ENCODE measurements around the gene IL1RL2.

IL1RL2 gene

DNA sequence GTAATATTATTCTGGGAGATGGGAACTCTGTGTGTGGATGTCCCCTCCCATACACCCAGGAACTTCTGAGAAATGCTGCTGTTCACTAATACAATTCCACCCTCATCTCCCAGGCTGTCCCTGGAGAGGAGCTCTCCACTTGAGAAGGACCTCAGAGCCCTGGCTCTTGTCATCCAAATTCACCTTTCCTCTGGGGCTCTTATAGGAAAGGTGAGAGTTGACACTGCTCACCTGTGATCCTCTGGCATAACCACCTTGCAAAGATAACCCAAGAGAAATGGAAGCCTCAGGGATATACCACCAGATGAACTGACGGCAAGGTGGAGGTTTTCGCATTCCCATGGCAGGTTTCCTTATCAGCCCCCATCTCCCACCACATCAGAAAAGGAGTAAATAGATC lies 52.0 kb downstream of the IL1RL2 start:
- TF ChIP-seq JUND (IDR thresholded peaks at IDR 0.05; ENCODE audit: low read depth), result no peak
- DNase-seq (ENCODE audit: low read depth in 1 of 2, low spot score in 1 of 2), result no peak
- in situ Hi-C loops (cut with HindIII; ENCODE audit: low pct_unique_long_range_greater_than_20kb, low sequenced_read_pairs), result no loop called here

DNA sequence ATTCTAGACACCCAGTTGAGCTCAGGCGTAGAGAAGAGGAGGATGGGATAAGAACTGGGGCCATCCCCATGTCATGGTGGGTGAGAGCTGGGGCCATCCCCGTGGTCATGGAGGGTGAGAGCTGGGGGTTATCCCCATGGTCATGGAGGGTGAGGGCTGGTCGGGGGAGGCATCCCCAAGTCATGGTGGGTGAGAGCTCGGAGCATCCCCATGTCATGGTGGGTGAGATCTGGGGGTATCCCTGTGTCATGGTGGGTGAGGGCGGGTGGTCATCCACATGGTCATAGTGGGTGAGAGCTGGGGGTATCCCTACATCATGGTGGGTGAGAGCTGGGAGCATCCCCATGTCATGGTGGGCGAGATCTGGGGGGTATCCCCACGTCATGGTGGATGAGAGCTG lies 52.5 kb downstream of the IL1RL2 start:
- in situ Hi-C loops (cut with HindIII; ENCODE audit: low pct_unique_long_range_greater_than_20kb, low sequenced_read_pairs), result no loop called here
- DNase-seq (ENCODE audit: low read depth in 1 of 2, low spot score in 1 of 2), result no peak
- no peak for TF ChIP-seq JUND (IDR thresholded peaks at IDR 0.05; ENCODE audit: low read depth)

DNA sequence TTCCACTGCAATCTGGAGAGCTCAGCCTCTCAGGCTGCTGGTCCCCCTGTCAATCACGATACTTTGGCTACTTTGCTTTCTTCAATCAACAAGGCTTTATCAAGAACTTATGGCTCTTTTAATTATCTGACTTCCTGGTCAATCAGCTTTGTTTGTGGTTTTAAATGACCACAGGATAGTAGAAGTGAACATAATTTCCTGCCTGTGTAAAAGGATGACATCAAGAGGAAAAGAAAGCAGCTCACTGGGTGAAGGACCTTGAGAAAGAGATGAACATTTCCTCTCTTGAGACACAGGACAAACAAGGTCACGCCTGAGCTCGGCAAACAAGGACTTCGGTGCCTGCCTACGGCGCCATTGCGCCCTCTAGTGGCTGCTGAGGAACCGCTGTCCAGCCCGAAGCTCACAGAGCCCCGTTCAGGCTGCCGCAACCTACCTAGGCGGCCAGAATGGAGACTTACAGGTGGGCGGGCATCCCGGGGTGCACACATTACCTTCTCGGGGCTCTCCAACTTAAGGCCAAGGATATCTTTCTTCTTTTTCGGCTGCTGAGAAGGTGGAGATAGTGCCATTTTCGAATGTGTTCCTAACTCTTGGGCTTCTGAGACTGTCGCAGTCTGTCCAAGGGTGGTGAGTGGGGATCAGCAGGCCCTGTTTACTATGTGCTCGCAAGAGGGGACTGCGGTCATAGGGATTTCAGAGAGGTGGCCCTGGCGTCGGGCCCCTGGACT lies 54.0 kb downstream of the IL1RL2 start:
- in situ Hi-C loops (cut with HindIII; ENCODE audit: low pct_unique_long_range_greater_than_20kb, low sequenced_read_pairs), result no loop called here
- no peak for TF ChIP-seq JUND (IDR thresholded peaks at IDR 0.05; ENCODE audit: low read depth)
- DNase-seq (ENCODE audit: low read depth in 1 of 2, low spot score in 1 of 2), result peak; percentile 63 to 81

DNA sequence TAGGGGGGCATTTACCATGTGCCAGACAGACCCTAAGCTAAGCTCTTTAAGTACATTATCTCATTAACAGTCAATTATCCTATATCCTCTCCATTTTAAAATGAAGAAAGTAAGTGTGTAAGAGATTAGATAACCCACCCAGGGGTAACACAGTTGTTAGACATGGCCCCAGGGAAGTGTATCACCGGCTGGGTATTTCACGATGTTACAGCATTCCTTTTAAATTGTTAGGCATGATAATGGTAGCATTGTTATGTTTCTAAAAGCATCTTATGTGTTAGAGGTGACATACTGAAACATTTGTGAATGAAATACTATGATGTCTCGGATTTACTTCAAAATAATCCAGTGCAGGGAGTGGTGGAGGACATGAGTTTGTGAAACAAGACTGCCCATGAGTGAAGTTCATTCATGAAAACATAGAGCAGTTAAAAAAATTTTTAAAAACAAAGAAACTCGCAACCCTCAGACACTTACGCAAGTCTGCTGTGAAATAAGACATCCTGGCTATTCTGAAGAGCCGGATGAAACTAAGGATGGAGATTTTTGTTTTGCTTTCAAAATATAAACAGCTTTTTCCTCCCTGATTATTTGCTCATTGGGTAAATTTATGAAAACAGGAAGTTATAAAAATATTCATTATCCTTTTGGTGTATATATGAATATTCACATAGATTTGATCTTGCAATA lies 54.9 kb downstream of the IL1RL2 start:
- in situ Hi-C loops (cut with HindIII; ENCODE audit: low pct_unique_long_range_greater_than_20kb, low sequenced_read_pairs), result no loop called here
- no peak for TF ChIP-seq JUND (IDR thresholded peaks at IDR 0.05; ENCODE audit: low read depth)
- no peak for DNase-seq (ENCODE audit: low read depth in 1 of 2, low spot score in 1 of 2)

DNA sequence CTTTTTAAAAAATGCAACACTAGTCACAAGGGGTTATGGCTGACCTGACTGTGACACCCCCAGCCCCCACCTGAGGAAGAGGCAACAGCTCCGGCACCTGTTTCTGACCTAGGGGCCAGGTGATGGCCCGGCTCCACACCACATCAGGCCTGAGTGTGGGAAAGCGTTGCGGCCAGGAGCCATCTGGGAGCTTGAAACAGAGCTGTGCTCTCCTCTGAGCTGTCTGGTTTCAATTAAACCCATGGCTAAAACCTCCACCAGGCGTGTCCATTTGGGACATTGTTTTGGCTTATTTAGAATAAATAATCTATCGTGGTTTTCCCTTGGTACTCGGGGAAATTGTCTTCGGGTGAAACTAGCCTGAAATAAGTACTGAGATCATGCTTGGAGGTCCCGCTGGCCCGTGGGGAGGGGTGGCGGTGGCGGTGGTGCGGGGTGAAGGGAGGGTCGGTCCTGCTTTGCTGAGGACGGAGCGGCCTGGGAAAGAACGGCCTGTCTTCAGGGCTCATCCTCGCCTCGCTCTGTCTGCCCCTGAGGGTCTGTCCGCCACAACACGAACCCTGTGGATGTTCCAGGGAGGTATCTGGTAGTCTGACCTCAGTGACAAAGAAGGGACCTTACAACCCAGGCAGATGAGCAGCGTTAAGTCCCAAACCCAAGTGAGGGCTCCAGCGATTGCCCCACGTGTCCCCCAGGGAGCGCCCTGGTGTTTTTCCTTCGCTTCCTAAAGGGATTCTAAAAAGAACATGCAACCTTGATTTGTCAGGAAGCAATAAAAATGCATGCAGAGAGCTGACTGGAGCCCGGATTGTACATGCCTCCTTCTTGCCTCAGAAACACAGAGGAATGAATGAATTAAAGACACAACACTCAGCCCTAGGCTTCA lies 58.7 kb downstream of the IL1RL2 start:
- no peak for DNase-seq (ENCODE audit: low read depth in 1 of 2, low spot score in 1 of 2)
- in situ Hi-C loops (cut with HindIII; ENCODE audit: low pct_unique_long_range_greater_than_20kb, low sequenced_read_pairs), result no loop called here
- TF ChIP-seq JUND (IDR thresholded peaks at IDR 0.05; ENCODE audit: low read depth), result no peak

DNA sequence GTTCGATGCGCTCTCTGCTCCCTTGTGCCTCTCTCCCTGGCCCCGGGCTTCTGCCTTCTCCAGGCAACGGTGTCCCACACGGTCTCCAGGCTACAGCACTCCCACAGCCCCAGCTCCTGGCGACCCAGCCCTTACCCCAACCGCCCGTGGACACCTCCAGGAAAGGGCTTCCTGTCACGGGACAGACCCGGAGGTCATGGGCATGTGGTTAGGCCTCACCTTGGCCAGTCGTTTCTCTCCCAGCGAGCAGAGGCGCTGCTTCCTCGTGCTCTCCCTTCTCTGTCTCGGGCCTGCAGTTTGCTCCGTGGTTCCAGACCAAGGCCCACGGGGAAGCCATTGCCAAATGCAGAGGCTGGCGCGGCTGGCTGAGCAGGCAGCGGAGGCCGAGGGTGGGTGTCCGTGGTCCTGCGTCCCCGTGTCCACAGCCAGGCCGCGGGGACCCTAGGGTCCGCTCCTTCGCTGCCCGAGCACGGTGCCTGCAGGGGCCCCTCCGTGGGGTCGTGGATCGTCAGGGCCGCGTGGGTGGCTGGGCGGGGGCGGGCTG lies 63.5 kb downstream of the IL1RL2 start:
- no peak for DNase-seq (ENCODE audit: low read depth in 1 of 2, low spot score in 1 of 2)
- in situ Hi-C loops (cut with HindIII; ENCODE audit: low pct_unique_long_range_greater_than_20kb, low sequenced_read_pairs), result no loop called here
- no peak for TF ChIP-seq JUND (IDR thresholded peaks at IDR 0.05; ENCODE audit: low read depth)

DNA sequence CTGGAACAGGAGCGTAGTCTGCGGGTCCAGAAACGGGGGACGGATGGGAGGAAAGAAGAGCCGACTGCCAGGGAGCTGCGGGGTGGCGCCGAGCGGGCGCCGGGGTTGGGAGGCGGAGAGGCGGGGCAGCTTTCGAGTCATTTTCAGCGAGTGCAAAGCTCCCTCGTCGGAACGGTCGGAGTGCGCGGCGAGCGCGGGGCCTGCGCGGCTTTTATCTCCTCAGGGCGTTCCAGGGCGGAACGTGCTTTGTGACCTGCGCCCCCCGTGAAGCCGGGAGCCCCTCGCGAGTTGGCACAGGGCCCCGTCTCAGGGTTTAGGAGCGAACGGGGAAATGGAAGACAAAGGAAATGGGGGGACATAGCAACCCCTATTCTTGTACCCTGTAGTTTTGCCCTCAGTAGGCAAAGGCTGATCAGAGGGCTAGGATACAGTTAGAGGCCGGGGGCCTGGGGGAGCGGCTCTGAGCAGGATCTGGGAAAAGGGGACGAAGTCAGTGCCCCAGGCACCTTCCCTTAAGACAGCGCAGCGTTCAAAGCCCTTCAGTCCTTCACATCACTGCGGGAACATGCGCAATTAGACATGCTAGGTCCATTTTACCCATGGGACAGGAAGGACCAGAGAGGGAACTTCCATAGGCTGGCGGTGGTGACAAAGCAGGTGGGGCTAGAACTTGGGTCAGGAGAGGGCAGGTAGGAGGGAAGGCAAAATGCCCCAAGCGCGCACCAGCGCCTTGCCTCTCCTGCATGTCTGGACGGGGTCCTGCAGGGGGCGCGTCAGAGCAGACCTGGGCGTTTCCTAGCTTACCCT lies 64.4 kb downstream of the IL1RL2 start:
- no peak for DNase-seq (ENCODE audit: low read depth in 1 of 2, low spot score in 1 of 2)
- in situ Hi-C loops (cut with HindIII; ENCODE audit: low pct_unique_long_range_greater_than_20kb, low sequenced_read_pairs), result no loop called here
- no peak for TF ChIP-seq JUND (IDR thresholded peaks at IDR 0.05; ENCODE audit: low read depth)

DNA sequence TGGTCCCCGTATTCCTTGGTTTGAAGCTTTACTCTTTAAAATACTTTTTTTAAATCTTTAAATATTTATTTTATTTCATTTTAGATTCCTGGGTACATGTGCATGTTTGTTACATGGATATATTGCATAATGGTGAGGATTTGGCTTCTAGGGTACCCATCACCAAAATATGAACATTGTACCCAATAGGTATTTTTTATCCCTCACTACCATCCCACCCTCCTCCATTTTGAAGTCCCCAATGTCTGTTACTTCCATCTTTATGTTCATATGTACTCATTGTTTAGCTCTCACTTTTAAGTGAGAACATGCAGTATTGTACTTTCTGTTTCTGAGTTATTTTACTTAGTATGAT lies 65.0 kb downstream of the IL1RL2 start:
- no peak for DNase-seq (ENCODE audit: low read depth in 1 of 2, low spot score in 1 of 2)
- TF ChIP-seq JUND (IDR thresholded peaks at IDR 0.05; ENCODE audit: low read depth), result no peak
- in situ Hi-C loops (cut with HindIII; ENCODE audit: low pct_unique_long_range_greater_than_20kb, low sequenced_read_pairs), result no loop called here

DNA sequence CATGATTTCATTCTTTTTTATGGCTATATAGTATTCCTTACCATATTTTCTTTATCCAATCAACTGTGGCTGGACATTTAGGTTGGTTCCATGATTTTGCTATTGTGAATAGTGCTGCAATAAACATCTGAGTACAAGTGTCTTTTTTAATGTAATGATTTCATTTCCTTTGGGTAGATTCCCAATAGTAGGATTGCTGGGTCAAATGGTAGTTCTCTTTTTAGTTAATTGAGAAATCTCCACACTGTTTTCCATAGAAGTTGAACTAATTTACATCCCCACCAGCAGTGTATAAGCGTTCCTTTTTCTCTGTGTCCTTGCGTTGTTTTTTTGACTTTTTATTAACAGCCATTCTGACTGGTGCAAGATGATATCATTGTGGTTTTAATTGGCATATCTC lies 65.4 kb downstream of the IL1RL2 start:
- no peak for TF ChIP-seq JUND (IDR thresholded peaks at IDR 0.05; ENCODE audit: low read depth)
- in situ Hi-C loops (cut with HindIII; ENCODE audit: low pct_unique_long_range_greater_than_20kb, low sequenced_read_pairs), result no loop called here
- DNase-seq (ENCODE audit: low read depth in 1 of 2, low spot score in 1 of 2), result no peak

DNA sequence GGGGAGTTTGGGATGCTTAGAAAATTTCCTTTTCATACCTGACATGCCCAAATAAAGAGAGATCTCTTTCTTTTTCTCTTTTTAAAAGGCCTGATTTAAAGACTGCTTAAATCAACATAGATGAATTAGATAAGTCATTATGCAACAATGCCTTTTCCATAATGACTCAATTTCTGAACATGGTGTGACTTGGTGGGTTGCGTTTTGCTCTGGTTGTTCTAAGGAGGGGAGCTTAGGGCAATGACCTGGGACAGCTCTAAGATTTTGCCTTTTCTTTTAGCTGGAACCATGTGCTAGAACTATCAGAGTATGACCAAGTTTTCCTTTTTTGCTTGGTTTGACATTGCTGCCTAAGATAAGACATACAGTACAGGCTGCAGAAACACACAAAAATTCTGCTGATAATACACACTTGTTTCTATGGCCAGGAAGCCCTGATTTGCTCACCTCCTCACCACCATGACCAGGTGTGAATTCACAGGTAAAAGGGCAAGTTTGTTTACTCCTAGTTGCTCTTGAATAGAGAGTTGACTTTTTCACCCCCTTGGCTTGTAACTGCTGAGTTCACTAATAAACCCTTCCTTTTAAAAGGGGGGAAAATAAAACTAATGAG lies 66.4 kb downstream of the IL1RL2 start:
- no peak for TF ChIP-seq JUND (IDR thresholded peaks at IDR 0.05; ENCODE audit: low read depth)
- no peak for DNase-seq (ENCODE audit: low read depth in 1 of 2, low spot score in 1 of 2)
- in situ Hi-C loops (cut with HindIII; ENCODE audit: low pct_unique_long_range_greater_than_20kb, low sequenced_read_pairs), result no loop called here

DNA sequence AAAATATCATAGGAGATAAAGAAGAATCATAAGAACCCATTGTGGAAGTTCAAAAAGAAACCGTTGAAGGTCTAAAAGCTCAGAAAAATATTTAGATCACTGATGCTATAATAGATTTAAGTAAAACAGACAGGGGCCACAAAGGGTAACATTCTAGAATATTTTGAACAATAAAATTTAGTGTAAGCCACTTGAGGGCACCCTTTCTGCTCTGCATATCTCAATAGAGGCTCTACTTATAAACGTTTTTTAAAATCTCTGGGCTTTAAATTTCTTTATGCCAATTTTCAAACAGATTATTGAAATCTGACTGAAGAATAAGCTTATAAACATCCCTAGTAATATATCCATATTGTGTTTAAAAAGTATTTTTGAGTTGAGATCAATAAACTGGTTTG lies 66.9 kb downstream of the IL1RL2 start:
- no peak for TF ChIP-seq JUND (IDR thresholded peaks at IDR 0.05; ENCODE audit: low read depth)
- DNase-seq (ENCODE audit: low read depth in 1 of 2, low spot score in 1 of 2), result no peak

DNA sequence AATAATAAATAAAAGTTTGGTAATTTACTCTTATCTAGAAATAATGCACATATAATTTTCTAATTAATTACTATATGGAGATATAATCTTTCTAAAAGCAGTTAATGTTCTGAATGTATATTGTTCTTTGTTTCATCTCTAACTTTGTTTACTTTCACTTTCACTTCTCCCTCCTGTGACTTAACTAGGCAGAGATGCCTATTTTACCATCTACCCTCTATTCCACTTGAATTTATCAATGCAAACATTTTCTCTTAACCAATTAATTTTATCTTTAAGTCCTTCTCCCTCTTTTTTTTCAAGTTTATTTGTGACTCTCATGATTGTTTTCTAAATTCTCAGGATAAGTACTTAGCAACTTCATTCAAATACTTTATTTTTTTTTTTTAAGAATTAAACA lies 69.5 kb downstream of the IL1RL2 start:
- DNase-seq (ENCODE audit: low read depth in 1 of 2, low spot score in 1 of 2), result no peak
- no peak for TF ChIP-seq JUND (IDR thresholded peaks at IDR 0.05; ENCODE audit: low read depth)
- in situ Hi-C loops (cut with HindIII; ENCODE audit: low pct_unique_long_range_greater_than_20kb, low sequenced_read_pairs), result no loop called here

More for the DNA sequence above, 66.9 kb downstream of the IL1RL2 start:
- in situ Hi-C loops (cut with HindIII; ENCODE audit: low pct_unique_long_range_greater_than_20kb, low sequenced_read_pairs), result no loop called here
